ENCODE results near the gene SDK1.

SDK1 gene

DNA sequence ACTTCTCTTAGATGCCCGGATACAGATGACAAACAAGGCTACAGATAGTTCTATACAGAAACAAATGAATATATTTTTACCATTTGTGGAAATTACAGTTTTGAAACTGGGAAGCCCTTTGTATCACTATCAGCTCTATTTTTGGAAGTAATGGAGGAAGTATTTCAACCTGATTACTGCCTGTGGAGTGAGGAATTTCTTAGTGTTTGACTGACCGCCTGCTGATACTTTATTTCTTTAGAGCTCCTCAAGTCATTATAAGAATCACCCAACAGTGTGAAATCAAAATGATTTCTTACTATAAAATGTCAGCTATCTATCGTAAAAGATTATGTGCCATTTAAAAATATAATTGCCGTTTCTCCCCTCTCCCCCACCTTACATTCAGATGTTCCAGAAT, 290.9 kb downstream of the SDK1 start:
- no peak for DNase-seq

DNA sequence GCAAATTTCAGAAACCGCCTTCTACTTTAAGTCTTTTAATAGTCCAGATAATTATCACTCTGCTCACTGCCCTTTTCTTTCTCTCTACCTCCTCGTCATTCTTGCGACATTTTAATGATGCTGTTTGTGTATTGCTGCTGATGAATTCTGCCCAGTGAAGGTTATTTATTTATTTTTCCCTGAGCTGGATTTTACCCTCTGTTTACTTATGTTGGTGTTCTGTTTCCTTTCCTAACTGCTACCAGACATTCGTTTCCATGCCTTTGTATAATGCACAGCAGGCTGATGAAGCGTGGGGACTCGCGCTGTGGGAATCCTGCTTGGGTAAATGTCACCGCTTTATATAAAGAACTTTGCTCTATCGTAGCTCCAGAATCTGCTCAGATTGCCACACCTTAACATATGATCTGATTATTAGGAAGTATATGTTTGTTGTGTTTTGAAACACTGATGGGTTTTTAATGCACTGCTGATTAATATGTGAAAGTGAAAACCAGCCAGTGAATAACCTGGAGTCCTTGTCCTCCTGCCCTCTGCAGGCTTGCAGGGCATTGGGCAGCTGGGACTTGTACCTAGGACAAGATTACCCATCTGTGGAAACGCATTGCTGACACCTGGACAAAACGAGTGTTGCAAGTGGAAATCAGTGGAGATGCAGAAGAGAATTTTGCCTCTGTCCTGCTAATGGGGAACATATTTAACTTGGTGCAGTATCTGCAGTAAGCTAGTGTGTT, 291.5 kb downstream of the SDK1 start:
- DNase-seq, result no peak

DNA sequence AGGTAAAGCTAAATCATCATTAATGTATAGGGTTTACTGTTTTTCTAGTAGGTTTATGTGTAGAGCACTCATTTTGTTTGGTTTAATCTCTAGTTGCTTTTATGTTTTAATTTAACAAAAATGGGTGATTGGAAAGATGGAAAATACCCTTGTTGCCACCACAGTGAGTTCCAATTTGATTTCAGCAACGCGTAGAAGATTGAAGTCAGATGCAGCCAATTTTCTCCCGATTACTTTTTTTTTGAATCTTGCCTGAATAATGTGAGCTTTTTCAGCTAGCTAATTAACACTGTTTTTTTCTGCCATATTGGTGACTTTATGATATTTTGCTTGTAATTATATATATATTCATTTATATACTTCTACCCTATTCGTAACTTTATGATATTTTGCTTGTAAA, 293.8 kb downstream of the SDK1 start:
- no peak for DNase-seq

DNA sequence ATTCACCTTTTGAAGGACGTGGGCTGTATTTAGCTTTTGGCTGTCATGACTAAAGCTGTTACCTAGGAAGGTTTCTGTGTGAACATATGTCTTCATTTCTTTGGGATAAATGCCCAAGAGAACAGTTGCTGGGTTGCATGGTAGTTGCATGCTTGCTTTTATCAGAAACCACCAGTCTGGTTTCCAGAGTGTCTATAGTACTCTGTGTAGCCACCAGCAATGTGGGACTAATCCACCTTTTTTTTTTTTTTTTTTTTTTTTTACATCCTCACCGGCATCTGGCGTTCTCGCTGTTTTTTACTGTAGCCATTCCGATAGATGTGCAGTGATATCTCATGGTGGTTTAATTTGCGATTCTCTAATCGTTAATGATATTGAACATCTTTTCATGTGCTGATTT, 297.8 kb downstream of the SDK1 start:
- no peak for DNase-seq

DNA sequence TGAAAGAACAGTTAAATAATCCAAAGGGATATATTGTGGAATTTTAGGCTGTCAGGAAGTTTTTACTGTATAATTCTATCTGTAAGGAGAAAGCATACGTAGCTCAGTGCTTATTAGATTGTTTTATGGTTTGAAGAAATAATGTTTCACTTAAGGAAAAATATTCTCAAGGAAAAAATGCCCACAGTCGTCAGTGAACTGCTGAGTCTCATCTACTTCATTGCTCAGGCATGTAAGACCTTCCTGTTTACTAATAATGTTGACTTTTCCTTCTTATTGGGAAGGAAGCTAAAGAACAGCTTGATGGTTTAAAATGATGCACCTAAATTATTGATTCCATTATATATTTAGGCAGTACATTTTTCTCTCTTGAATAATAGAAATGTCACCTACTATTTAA, 304.2 kb downstream of the SDK1 start:
- DNase-seq, result no peak

DNA sequence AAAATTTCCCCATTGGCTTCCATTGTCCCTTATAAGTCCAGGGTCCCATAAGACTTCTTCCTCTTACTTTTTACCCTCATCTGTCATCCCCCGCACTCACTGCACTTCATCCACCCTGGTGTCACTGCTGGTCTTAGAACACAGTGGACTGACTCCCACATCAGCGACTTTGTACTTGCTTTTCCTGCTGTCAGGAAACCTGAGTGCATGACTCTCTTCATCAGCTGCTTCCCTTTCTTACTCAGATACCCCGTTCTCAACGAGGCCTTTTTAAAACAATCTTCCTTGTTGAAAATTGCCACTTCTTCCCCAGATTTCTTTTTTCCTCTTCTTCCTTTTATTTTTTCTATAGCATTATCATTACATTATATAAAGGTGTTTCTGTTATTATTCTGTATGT, 305.4 kb downstream of the SDK1 start:
- DNase-seq, result no peak

DNA sequence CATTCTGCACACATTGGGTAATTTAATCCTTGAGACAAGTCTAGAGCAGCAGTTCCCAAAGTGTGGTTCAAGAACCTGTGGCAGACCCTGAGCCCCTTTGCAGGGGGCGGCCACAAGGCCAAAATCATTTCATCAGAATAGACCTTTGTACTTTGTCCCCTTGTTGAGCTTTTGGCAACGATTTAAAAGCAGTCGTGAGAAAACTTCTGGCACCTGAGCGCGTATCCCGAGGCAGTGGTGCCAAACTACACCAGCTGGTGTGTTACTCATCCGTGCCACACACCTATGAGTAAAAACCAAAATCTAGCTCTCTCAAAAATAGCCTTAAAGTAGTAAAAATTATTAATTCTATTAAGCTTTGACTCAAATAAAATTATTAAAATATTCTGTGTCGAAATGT, 306.8 kb downstream of the SDK1 start:
- no peak for DNase-seq

DNA sequence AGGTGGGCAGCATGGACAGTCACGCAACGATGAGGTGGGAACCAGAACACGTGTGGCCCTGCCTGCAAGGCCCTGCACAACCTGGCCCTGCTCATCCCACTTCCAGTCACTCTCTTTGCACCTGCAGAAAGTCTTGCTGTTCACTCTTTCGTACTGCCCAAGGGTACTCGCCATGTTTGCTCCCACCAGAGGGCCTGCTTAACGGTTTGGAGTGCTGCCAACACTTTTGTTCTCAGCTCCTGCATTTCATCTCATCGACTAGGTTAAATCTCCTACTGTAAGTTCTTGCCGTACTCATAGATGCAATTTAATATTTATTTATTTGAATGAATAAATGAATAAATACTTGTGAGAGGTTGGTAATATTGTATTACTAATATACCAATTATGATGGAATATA, 315.3 kb downstream of the SDK1 start:
- no peak for DNase-seq

DNA sequence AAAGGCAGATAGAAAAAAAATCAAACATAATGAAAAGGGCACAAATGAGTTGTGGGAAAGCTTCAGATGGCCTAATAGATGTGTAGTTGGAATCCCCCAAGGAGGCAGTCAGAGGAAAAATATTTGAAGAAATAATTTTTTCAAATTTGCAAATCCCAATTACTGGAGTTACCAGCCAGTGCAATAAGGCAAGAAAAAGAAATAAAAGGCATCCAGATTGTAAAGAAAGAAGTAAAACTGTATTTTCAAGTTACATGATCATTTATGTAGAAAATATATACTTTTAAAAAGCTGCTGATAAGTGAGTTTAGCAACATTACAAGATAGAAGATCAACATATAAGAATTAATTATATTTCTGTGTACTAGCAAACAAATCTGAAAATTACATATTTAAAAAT, 329.0 kb downstream of the SDK1 start:
- no peak for DNase-seq

DNA sequence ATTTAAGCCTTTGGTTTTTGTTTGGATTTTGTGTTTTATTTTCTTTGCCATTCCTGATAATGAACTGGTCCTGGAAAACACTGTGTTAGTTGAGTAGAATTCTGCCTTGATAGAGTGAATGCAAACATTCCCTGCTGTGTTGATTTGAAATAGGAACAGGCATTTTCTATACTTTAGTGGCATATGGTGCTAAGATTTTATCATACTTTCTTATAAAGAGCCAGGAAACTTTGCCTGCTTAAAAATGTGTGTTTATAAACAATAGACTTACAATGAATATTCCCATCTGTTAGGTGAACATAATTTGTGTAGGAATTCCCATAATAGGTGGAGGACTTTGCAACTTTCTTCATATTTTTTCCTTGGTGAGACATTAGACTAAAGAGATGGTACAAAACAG, 333.3 kb downstream of the SDK1 start:
- DNase-seq, result no peak

DNA sequence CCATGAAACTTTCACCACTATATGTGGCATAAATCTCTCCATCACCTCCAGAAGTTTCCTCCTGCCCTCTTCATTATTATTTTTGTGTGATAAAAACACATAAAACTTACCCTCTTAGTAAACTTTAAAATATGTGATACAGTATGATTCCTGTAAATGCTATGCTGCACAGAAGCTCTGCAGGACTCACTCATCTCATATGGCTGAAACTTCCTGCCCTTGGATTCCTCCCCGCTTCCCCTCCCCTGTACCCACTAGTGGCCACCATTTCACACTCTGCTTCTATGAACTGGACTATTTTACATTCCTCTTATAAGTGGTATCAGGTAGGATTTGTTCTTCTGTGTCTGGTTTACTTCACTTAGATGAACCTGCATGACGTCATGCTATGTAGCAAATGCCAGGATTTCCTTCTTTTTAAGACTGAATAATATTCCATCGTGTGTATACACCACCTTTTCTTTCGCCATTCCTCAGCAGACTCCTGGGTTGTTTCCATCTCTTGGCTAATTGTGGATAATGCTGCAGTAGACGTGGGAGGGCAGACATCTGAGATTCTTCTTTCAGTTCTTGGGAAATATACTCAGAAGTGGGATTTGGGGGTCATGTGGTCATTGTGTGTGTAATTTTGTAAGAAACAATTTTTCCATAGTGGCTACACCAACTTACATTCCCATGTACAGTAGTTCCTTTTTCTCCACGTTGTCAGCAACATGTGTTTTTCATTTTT, 335.2 kb downstream of the SDK1 start:
- no peak for DNase-seq

DNA sequence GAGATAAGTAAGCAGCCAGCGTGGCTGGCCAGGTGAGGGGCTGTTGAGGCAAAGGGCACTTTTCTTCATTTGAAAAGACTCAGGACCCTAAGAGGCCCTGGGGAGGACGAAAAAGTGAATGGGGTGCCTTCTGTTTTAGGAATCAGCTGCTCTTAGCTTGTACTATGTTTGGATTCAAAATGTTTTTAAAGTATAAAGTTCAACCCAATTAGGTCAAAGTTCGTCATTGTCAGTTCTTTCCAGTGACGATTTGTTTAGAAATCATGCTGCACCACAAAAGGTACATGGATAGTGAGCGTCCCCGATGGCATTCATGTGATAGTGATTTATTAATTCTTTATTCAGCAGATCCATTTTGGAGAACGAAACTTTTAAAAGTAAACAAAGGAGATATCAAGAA, 338.2 kb downstream of the SDK1 start:
- DNase-seq, result no peak

DNA sequence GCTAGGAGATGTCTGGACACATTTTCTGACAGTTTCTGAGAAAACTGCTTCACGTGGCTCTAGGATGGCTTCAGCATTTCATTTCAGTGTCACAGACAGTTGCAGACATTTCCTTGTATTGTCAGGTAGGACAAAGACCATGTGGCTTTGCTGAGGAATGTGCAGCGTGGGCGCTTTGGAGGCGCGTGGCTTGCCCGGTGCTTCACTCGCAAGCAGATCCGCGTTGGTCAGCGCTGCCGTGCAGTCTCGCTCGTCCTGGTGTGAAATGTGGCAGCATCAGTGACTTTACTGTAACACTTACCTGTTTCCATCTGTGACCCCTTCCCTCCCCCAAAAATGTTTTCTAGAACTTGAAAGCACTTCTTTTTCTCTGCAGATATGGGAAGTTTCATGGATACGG, 340.5 kb downstream of the SDK1 start:
- no peak for DNase-seq

DNA sequence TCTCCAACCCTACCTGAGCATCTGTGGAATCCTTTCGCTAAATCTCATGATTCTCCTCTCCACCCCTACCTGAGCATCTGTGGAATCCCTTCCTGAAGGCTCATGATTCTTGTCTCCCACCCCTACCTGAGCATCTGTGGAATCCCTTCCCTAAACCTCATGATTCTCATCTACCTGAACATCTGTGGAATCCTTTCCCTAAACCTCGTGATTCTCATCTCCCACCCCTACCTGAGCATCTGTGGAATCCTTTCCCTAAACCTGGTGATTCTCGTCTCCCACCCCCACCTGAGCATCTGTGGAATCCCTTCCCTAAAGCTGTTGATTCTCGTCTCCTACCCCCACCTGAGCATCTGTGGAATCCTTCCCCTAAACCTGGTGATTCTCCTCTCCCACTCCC, 342.0 kb downstream of the SDK1 start:
- DNase-seq, result no peak

DNA sequence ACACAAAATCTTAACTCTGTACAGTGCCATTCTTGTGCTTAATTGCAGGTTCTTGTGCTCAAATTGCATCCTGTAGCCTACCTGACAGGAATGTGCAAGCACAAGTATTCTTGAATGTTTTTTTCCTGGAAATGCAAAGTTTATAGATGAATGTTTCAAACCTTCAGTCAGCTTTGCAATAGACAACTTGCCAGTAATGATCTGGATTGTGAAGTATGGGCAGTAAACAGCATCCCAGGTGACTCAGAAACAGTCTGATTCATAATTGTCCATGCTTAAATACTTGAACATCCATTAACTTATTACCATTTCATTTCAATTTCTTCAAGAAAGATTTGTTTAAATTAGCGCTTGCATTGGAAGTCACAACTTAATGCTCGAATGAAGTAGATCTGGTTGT, 347.2 kb downstream of the SDK1 start:
- no peak for DNase-seq

DNA sequence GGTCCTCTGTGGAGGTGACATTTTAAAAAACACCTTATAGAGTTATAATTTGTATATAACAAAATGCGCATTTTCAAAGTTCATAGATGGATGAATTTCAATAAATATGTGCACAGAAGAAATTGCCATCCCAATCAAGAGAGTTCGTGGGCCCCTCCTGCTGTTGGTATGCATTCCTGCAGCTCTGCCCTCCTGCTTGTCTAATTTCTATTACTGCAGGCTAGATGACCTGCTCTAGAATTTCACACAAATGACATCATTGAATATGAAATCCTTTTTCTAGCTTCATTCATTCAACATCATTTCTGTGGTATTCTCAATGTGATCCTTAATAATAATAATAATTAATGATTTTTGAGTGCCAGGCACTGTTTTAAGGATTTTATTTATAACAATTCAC, 348.2 kb downstream of the SDK1 start:
- no peak for DNase-seq

DNA sequence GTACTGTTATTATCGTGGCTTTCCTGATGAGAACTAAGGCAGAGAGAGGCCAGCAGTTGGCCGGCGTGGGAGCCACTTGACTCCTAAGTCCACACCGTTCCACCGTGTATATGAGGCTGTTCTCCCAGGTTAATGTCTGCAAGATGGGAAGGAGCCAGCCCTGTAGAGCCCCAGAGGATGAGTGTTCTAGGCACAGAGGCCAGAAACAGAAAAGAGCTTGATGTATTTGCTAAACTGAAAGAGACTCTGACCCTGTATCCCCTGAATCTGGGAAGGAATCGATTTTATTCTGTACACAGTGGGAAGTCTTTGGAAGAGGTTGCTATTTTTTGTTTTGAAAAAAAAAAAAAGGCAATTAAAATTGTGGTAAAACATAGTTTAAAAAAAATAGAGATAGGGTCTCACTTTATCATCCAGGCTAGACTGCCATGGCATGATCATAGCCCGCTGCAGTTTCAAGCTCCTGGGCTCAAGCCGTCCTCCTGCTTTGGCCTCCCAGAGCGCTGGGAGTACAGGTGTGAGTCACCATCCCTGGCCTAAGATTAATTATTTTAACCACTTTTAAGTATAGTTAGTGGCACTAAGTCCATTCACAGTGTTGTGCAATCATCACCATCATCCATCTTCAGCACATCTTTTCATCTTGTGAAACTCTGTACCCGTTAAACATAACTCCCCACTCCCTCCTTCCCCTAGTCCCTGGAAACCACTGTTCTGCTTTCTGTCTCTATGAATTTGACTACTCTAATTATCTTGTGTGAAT, 348.8 kb downstream of the SDK1 start:
- no peak for DNase-seq

DNA sequence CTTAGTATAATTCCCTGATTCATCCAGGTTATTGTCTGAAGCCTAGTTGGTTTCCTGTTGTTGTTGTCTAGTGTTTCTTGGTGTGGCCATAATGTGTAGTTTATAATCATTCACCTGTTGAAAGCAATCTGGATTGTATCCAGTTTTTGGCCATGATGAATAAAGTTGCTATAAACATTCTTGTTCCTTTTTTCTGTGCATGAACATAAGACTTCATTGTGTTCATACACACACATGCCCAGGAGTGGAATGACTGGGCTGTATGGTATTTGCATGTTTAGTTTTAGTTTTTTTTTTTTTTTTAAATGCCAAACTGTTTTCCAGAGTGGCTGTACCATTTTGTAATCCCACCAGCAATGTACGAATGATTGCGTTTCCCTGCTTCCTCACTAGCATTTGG, 349.8 kb downstream of the SDK1 start:
- DNase-seq, result no peak

DNA sequence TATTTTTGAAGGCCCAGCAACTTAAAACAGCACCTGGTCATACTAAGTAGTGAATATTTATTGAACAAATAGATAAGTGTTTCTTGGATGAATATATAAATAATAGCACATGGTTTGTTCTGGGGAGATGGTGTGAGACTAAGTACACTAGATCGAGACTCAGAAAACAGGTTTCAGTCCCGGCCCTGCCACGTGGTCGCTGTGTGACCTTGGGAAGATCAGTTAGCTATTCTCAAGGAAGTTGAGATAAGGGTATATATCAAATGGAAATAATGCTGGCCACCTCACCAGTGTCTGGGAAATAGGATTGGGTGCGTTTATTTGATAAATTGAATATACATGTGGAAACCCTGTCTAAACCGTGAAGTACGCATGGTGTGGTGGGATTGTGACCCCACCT, 354.6 kb downstream of the SDK1 start:
- no peak for DNase-seq

DNA sequence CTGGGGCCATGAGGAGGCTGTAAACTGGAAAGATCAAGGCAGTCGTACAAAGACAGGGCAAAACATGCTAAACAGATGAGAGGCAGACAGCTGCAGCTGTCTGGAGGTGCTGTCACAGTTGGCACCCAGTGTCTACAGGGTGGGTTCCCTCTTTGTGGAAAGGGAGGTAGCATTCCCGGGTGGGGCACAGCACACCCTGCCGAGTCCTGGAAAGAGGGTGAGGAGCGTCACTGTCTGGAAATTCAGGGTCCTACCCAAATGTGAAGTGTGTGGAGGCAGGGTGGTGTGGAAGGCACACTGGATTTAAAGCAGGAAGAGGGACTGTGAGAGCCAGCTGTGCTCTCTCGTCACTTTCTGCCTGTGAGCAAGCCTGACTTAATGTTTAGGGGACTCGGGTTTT, 356.2 kb downstream of the SDK1 start:
- DNase-seq, result no peak

DNA sequence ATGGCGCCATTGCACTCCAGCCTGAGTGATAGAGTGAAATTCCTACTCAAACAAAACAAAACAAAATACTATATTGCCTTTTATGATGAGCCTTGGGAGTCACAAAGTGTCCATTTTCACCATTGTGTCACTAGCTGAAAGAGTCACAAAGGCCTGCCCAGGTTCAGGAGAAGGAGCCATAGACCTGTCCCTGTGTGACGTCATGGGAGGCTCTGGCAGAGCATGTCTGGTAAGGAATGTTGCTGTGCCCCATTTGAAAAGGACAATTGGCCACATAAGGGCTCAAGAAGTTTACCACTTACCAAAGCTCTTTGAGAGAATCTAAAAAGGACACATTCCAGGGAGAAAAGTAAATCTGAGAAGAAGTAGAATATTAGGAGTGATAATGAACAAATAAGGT, 367.7 kb downstream of the SDK1 start:
- DNase-seq, result no peak

DNA sequence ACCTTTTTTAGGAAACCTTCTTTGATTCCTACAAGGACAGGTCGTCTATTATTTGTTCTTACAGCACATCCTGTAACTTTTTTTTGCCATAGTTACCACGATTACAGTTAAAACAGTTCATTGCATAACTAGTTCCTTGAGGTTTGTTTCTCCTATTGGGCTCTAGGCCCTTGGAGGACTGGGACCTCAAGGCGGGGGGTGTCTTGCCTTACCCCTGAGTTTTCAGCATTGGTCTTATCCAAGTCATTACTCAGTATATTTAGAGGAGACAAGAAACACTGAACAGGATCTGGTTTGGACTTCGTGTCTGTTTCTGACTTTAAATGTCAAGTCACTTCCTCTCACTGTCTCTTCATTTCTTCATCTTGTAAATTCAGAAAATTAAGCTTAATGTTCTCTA, 369.8 kb downstream of the SDK1 start:
- DNase-seq, result no peak

DNA sequence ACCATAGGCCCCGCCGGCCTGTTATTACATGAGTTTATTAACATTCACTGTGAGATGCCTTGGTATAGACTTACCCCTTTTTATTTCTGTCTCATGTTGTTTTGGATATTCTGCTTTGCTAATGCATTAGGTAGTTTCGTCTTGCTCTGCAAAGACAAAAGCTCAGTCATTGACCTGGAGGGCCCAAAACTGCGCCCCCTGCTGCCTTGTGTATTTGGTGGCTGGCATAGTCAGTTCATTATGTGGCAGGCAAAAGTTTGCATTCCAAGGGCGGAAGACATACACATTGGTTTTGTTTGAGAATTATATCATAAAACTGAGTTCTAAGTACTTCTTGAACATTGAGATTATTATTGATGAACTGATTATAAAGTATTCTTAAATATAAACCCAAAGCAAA, 372.5 kb downstream of the SDK1 start:
- no peak for DNase-seq

DNA sequence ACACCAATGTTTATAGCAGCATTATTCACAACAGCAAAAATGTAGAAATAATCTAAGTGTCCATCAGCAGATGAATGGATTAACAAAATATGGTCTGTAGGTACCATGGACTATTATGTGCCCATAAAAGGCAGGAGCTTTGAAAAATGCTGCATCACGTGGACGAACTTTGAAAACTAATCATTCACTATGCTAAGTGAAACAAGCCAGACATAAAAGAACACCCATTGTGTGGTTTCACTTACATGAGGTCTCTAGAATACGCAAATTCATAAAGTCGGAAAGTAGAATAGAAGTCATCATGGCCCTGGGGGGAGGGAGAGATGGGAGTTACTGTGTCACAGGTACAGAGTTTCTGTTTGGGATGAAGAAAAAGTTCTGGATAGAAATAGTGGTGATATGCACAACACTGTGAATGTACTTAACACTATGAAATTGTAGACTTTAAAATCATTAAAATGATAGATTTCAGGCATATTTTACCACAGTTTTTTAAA, 377.3 kb downstream of the SDK1 start:
- DNase-seq, result no peak
